Keratinocyte (primary cell): ENCODE results near the gene TMC7.

Experiments used
- EZH2 ChIP-seq: IDR thresholded peaks from one replicate; pipeline ENCODE4 v1.6.1; 2012; ENCODE audit warnings: inconsistent platforms, mild to moderate bottlenecking, low read length, moderate library complexity
- TF ChIP-seq, protein P1 (sequence below), 3 experiments: IDR thresholded peaks in 1 of 3; conservative IDR thresholded peaks in 1 of 3; optimal IDR thresholded peaks in 1 of 3; 2 replicates in 2 of 3; 3 replicates in 1 of 3; pipeline versions ENCODE3 to v1.5.1; 2011; ENCODE audit warnings: low read length in 3 of 3, mild to moderate bottlenecking in 3 of 3, moderate library complexity in 2 of 3, control low read depth in 1 of 3, inconsistent platforms in 1 of 3; ENCODE audit not compliant: insufficient read depth in 2 of 3; ENCODE audit errors: extremely low read depth in 1 of 3

DNA sequence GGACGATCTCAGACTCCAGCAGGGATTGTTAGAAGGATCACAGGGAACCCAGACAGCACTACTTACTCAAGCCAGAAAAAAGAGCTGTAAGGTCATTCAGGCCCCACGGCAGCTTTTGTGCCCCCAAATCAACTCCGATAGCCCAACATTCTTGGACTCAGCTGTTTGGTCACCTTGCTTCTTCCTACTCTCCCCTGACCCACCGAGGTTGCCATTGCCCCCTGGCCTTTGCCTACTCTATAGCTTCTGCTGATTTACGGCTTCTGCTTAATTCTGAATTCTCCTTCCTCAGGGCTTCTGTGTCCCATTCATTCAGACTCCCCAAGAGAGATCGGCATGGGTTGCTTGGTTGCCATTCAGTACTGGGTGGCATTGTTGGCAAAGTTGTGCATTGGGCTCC, 121.4 kb downstream of the TMC7 start:
- TF ChIP-seq, protein P1, sequence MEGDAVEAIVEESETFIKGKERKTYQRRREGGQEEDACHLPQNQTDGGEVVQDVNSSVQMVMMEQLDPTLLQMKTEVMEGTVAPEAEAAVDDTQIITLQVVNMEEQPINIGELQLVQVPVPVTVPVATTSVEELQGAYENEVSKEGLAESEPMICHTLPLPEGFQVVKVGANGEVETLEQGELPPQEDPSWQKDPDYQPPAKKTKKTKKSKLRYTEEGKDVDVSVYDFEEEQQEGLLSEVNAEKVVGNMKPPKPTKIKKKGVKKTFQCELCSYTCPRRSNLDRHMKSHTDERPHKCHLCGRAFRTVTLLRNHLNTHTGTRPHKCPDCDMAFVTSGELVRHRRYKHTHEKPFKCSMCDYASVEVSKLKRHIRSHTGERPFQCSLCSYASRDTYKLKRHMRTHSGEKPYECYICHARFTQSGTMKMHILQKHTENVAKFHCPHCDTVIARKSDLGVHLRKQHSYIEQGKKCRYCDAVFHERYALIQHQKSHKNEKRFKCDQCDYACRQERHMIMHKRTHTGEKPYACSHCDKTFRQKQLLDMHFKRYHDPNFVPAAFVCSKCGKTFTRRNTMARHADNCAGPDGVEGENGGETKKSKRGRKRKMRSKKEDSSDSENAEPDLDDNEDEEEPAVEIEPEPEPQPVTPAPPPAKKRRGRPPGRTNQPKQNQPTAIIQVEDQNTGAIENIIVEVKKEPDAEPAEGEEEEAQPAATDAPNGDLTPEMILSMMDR (optimal IDR thresholded peaks at IDR 0.05 in 1 of 3, IDR thresholded peaks at IDR 0.05 in 1 of 3, conservative IDR thresholded peaks at IDR 0.05 in 1 of 3; ENCODE audit: extremely low read depth in 1 of 3, insufficient read depth in 2 of 3, low read length in 3 of 3): no peak
- TF ChIP-seq EZH2: no peak
